H1 (cell line): ENCODE measurements around the gene PDE6D. TPM values are rescaled to one million over a fixed set of nuclear protein-coding genes. Genes with fewer than 3 reads are reported as not detected.

Experiments
- CTCF ChIA-PET: fragments of 300-600 bp; sonication (Branson Sonifier 250); formaldehyde crosslinking; loops from one replicate; lab custom pipeline; 2021; ENCODE audit not compliant: partially characterized antibody; lab: Charles Lee
- POLR2A ChIA-PET: fragments of 300-600 bp; sonication (Branson Sonifier 250); formaldehyde crosslinking; loops from one replicate; lab custom pipeline; 2021; ENCODE audit warnings: inconsistent platforms; ENCODE audit not compliant: partially characterized antibody; lab: Charles Lee
- DNase-seq, 2 experiments: peaks; one replicate each; pipeline versions ENCODE4 v3.0.0 to v3.0.0-alpha.2; 2010 to 2022; ENCODE audit warnings: low spot score in 2 of 2, low read depth in 1 of 2, mixed read lengths in 1 of 2
- FAIRE-seq: peaks from 2 replicates; lab custom pipeline; 2011; peaks lifted over from hg19 to GRCh38; lab: Jason Lieb, UNC
- H2AFZ ChIP-seq: 2 replicates; pipeline ENCODE4 v1.8.1; 2012; ENCODE audit warnings: low read length, inconsistent platforms
- H2AK5ac ChIP-seq: 2 replicates; pipeline ENCODE4 v1.6.1; 2013; ENCODE audit warnings: low read depth, low read length
- H2BK120ac ChIP-seq: replicated peaks from 2 replicates; pipeline ENCODE3; 2013; ENCODE audit warnings: low read depth, low read length, inconsistent platforms
- H2BK12ac ChIP-seq: 2 replicates; pipeline ENCODE4 v1.6.1; 2013; ENCODE audit warnings: low read depth, low read length
- H2BK15ac ChIP-seq: 2 replicates; pipeline ENCODE4 v1.6.1; 2013; ENCODE audit warnings: low read length
- H2BK20ac ChIP-seq: 2 replicates; pipeline ENCODE4 v1.6.1; 2013; ENCODE audit warnings: low read length
- H2BK5ac ChIP-seq: 2 replicates; pipeline ENCODE4 v1.6.1; 2013; ENCODE audit warnings: low read depth, low read length
- H3K14ac ChIP-seq: 2 replicates; pipeline ENCODE4 v1.6.1; 2013; ENCODE audit warnings: inconsistent platforms; ENCODE audit not compliant: insufficient read length
- H3K18ac ChIP-seq: 2 replicates; pipeline ENCODE4 v1.6.1; 2013; ENCODE audit warnings: low read length; ENCODE audit errors: extremely low read depth
- H3K23ac ChIP-seq: 2 replicates; pipeline ENCODE4 v1.6.1; 2013; ENCODE audit warnings: inconsistent platforms; ENCODE audit not compliant: insufficient read length
- H3K23me2 ChIP-seq: 2 replicates; pipeline ENCODE4 v1.6.1; 2013; ENCODE audit warnings: low read depth, low read length
- H3K27ac ChIP-seq: 2 replicates; pipeline ENCODE4 v1.6.1; 2011; ENCODE audit warnings: low read depth, low read length, inconsistent platforms
- H3K27me3 ChIP-seq, 4 experiments: replicated peaks in 1 of 4; 1 replicate in 1 of 4; 2 replicates in 3 of 4; pipeline versions ENCODE4 v1.6.1 to v1.8.1; 2011 to 2013; ENCODE audit warnings: low read length in 3 of 4, mild to moderate bottlenecking in 3 of 4, inconsistent platforms in 2 of 4, mixed read lengths in 2 of 4, moderate library complexity in 1 of 4; ENCODE audit not compliant: control insufficient read depth in 3 of 4, insufficient read depth in 3 of 4; ENCODE audit errors: extremely low read depth in 1 of 4
- H3K36me3 ChIP-seq, 4 experiments: 2 replicates each; pipeline versions ENCODE4 v1.6.1 to v1.8.1; 2011 to 2013; ENCODE audit warnings: mild to moderate bottlenecking in 4 of 4, low read length in 3 of 4, moderate library complexity in 2 of 4, control low read depth in 1 of 4, inconsistent platforms in 1 of 4; ENCODE audit not compliant: insufficient read depth in 4 of 4, control insufficient read depth in 2 of 4
- H3K4ac ChIP-seq: replicated peaks from 2 replicates; pipeline ENCODE3; 2013; ENCODE audit warnings: low read length, low read depth, mixed read lengths, inconsistent platforms; ENCODE audit not compliant: insufficient read length
- H3K4me1 ChIP-seq, 4 experiments: replicated peaks in 1 of 4; 1 replicate in 1 of 4; 2 replicates in 3 of 4; pipeline versions ENCODE4 v1.6.1 to v1.8.1; 2011 to 2013; ENCODE audit warnings: low read length in 3 of 4, inconsistent platforms in 2 of 4, mixed read lengths in 1 of 4; ENCODE audit not compliant: insufficient read depth in 4 of 4, control insufficient read depth in 3 of 4
- H3K4me2 ChIP-seq, 2 experiments: 2 replicates each; pipeline versions ENCODE4 v1.6.1 to v1.8.1; 2011 to 2013; ENCODE audit warnings: low read depth in 2 of 2, low read length in 2 of 2, control low read depth in 1 of 2, inconsistent platforms in 1 of 2, mild to moderate bottlenecking in 1 of 2; ENCODE audit not compliant: insufficient read depth in 1 of 2
- H3K4me3 ChIP-seq, 4 experiments: fragments of 200-600, 300-600 bp in 1 of 4; sonication (generic), shearing (Covaris generic), sonication (Bioruptor Twin) in 1 of 4; 2 replicates each; pipeline versions ENCODE4 v1.5.1 to v1.8.1; 2011 to 2016; ENCODE audit warnings: low read length in 4 of 4, low read depth in 3 of 4, control low read depth in 2 of 4, inconsistent platforms in 2 of 4, mild to moderate bottlenecking in 2 of 4, mixed read lengths in 1 of 4, moderate library complexity in 1 of 4; ENCODE audit not compliant: insufficient read depth in 2 of 4; ENCODE audit errors: extremely low read depth in 1 of 4
- H3K56ac ChIP-seq: replicated peaks from 2 replicates; pipeline ENCODE3; 2013; ENCODE audit warnings: low read depth, mild to moderate bottlenecking, mixed read lengths, low read length, inconsistent platforms; ENCODE audit not compliant: insufficient read length
- H3K79me1 ChIP-seq: 2 replicates; pipeline ENCODE4 v1.6.1; 2013; ENCODE audit warnings: low read depth, low read length, control low read depth
- H3K79me2 ChIP-seq, 2 experiments: 2 replicates each; pipeline versions ENCODE4 v1.6.1 to v1.8.1; 2012 to 2013; ENCODE audit warnings: low read length in 2 of 2, mild to moderate bottlenecking in 2 of 2, inconsistent platforms in 1 of 2; ENCODE audit not compliant: insufficient read depth in 2 of 2, control insufficient read depth in 1 of 2
- H3K9ac ChIP-seq, 4 experiments: replicated peaks in 1 of 4; 1 replicate in 1 of 4; 2 replicates in 3 of 4; pipeline versions ENCODE4 v1.6.1 to v1.8.1; 2011 to 2013; ENCODE audit warnings: low read depth in 3 of 4, low read length in 3 of 4, control low read depth in 2 of 4, mild to moderate bottlenecking in 2 of 4, moderate library complexity in 2 of 4, inconsistent platforms in 1 of 4; ENCODE audit errors: extremely low read depth in 1 of 4
- H3K9me3 ChIP-seq, 2 experiments: 2 replicates each; pipeline versions ENCODE4 v1.6.1 to v1.8.1; 2012 to 2013; ENCODE audit warnings: mild to moderate bottlenecking in 2 of 2, moderate library complexity in 2 of 2, control low read depth in 1 of 2, inconsistent platforms in 1 of 2, low read depth in 1 of 2, low read length in 1 of 2, mixed read lengths in 1 of 2; ENCODE audit not compliant: insufficient read depth in 2 of 2
- H4K20me1 ChIP-seq, 2 experiments: replicated peaks in 1 of 2; 2 replicates each; pipeline versions ENCODE3 to v1.8.1; 2011 to 2013; ENCODE audit warnings: inconsistent platforms in 2 of 2, low read length in 2 of 2, mild to moderate bottlenecking in 1 of 2; ENCODE audit not compliant: insufficient read depth in 2 of 2, control insufficient read depth in 1 of 2
- H4K5ac ChIP-seq: 2 replicates; pipeline ENCODE4 v1.6.1; 2013; ENCODE audit warnings: low read length, low read depth, mixed read lengths, inconsistent platforms; ENCODE audit not compliant: insufficient read length
- H4K8ac ChIP-seq: 2 replicates; pipeline ENCODE4 v1.8.0; 2013; ENCODE audit warnings: mild to moderate bottlenecking, moderate library complexity, low read length, inconsistent platforms; ENCODE audit not compliant: insufficient read depth; ENCODE audit errors: extremely low read depth
- H4K91ac ChIP-seq: replicated peaks from 2 replicates; pipeline ENCODE3; 2013; ENCODE audit warnings: low read length, mixed read lengths, inconsistent platforms; ENCODE audit not compliant: insufficient read length
- ASH2L ChIP-seq: fragments of 200-600, 300-600 bp; sonication (generic); IDR thresholded peaks from one replicate; pipeline ENCODE4 v1.7.1; 2017; ENCODE audit warnings: low read length
- BCL11A ChIP-seq, 2 experiments: IDR thresholded peaks; one replicate each; pipeline ENCODE4 v1.6.1; 2011; ENCODE audit warnings: low read depth in 2 of 2, low read length in 2 of 2, mild to moderate bottlenecking in 2 of 2
- CHD1 ChIP-seq: IDR thresholded peaks from 2 replicates; pipeline ENCODE4 v1.6.1; 2012; ENCODE audit warnings: low read depth, low read length, improper control_type of control experiment
- CREB1 ChIP-seq: IDR thresholded peaks from 2 replicates; pipeline ENCODE4 v1.6.1; 2012; ENCODE audit warnings: inconsistent platforms
- EP300 ChIP-seq, 2 experiments: IDR thresholded peaks; 1 replicate in 1 of 2; 2 replicates in 1 of 2; pipeline ENCODE4 v1.6.1; 2011 to 2012; ENCODE audit warnings: low read depth in 2 of 2, low read length in 2 of 2, mild to moderate bottlenecking in 2 of 2, borderline replicate concordance in 1 of 2, inconsistent platforms in 1 of 2, moderate library complexity in 1 of 2
- HDAC2 ChIP-seq, 2 experiments: fragments of 300-600 bp in 1 of 2; sonication (generic) in 1 of 2; IDR thresholded peaks; 2 replicates each; pipeline ENCODE4 v1.6.1; 2011 to 2012; ENCODE audit warnings: low read depth in 2 of 2, low read length in 2 of 2, mild to moderate bottlenecking in 2 of 2, moderate library complexity in 2 of 2, borderline replicate concordance in 1 of 2, inconsistent platforms in 1 of 2
- PHF8 ChIP-seq: fragments of 200-600 bp; sonication (generic); conservative IDR thresholded peaks from 2 replicates; pipeline ENCODE4 v1.7.1; 2012; ENCODE audit warnings: low read depth, mild to moderate bottlenecking, inconsistent platforms, low read length, moderate library complexity
- POLR2A ChIP-seq, 2 experiments: IDR thresholded peaks; 1 replicate in 1 of 2; 2 replicates in 1 of 2; pipeline ENCODE4 v1.6.1; 2011; ENCODE audit warnings: low read depth in 2 of 2, low read length in 2 of 2, mild to moderate bottlenecking in 2 of 2; ENCODE audit errors: control extremely low read depth in 1 of 2
- SAP30 ChIP-seq: fragments of 300-600 bp; sonication (generic); IDR thresholded peaks from 2 replicates; pipeline ENCODE4 v1.7.1; 2012; ENCODE audit warnings: low read length, moderate library complexity, mild to moderate bottlenecking, inconsistent platforms; ENCODE audit not compliant: insufficient read depth, insufficient replicate concordance
- SRF ChIP-seq: IDR thresholded peaks from 2 replicates; pipeline ENCODE4 v1.6.1; 2011; ENCODE audit warnings: mild to moderate bottlenecking, low read depth, low read length, moderate library complexity
- TAF1 ChIP-seq: IDR thresholded peaks from 2 replicates; pipeline ENCODE4 v1.6.1; 2011; ENCODE audit warnings: mild to moderate bottlenecking, low read depth, low read length
- TBP ChIP-seq: IDR thresholded peaks from 2 replicates; pipeline ENCODE4 v1.6.1; 2011; ENCODE audit warnings: low read depth, low read length, improper control_type of control experiment
- WGBS, 2 experiments: shearing (Covaris generic) in 1 of 2; methylation state at CpG; one replicate each; pipeline versions ENCODE4 v1.1.6 to v1.1.7; 2013 to 2015; ENCODE audit warnings: low lambda C conversion rate in 2 of 2, mixed read lengths in 2 of 2, inconsistent platforms in 1 of 2, low coverage in 1 of 2, missing lambda C conversion rate in 1 of 2; ENCODE audit not compliant: insufficient replicate concordance in 2 of 2, insufficient coverage in 1 of 2, insufficient read length in 1 of 2; ENCODE audit errors: extremely low coverage in 1 of 2, missing lambda C conversion rate in 1 of 2; 5-methylcytosine and 5-hydroxymethylcytosine counted together
- polyA plus RNA-seq, 7 experiments: library from polyadenylated mRNA; depleted of rRNA in 3 of 7; stranded (reverse) in 5 of 7; unstranded in 2 of 7; fragments of >200 nt in 5 of 7; fragments of 200-250 nt in 2 of 7; gene quantifications; 1 replicate in 5 of 7; 2 replicates in 1 of 7; 4 replicates in 1 of 7; pipeline versions ENCODE4 v1.2.1 to v1.2.3, GENCODE V29; 2011 to 2013; ENCODE audit warnings: missing spikeins in 2 of 7, mixed read lengths in 2 of 7
- total RNA-seq: library from RNA; stranded (reverse); fragmentation: NEBNext Ultra II Directional; extraction: Animal tissue kit (Norgen Biotek cat#: 25700); gene quantifications from 2 replicates; pipeline ENCODE4 v1.2.1, GENCODE V29; 2021

The PDE6D gene
- total and polyA plus RNA-seq, 2 of the 8 experiments (the other 6 are each of a cell fraction or from before 2014, with no cell fraction given) = 33.7 to 63.9 TPM

DNA sequence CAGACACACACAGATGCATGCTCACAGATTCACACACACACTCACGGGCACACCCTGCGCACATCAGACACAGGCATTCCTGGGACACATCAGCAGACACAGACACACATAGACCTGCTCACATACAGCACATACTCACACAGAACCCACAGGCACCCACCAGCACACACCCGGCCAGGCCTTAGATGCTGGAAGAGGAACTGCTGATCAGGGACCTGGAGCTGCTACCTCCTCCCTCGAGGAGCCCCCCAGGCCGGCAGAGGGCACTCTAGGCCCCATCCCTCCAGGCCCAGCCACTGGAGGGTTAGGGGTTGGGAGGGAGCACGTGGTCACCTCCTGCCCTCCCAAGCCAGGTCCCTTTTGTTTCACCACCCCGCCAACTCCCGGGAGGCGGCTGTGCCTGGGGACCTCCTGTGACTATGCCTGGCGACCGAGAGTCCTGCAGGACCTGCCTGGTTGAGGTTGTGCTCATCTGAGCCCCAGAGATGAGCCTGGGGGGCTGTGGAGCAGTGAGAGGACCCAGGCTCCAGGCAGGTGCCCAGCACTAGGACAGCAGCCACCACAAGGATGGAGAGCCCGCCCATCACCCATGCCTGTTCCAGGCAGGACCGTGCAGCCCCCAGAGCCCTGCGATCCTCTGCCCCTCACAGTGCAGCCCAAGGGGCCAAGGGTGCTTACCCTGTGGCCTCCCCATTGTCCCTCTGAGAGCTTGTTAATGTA lies 93.8 kb downstream of the PDE6D start:
- Histone ChIP-seq H4K5ac (peak overlapping the region; percentile 82), H3K79me2 (no peaks in the 10 kb centered on the region), H2BK5ac (peak overlapping the region; percentile 96), H2BK120ac (peak overlapping the region; percentile 55), H3K4me2 (peak overlapping the region; percentile 43 to 72), H3K4me1 (peaks cover 4 to 42% (median 21%) of the 10 kb centered on the region in 4 experiments), H3K14ac (no peak overlapping the region), H3K27ac (peak overlapping the region; percentile 46), H3K9ac (peak overlapping the region in 3 of 4 experiments; percentile 51 to 62 (median 59); a peak in 5 of 7 replicates), H3K4me3 (peak overlapping the region; percentile 16 to 54 (median 32); a peak in 7 of 8 replicates), H3K18ac (peak overlapping the region; percentile 98), H2BK15ac (peak overlapping the region; percentile 100), H4K8ac (peak overlapping the region; percentile 96), H2BK20ac (peak overlapping the region; percentile 100; the same call in 1 of the 2 replicates), H4K20me1 (no peaks in the 10 kb centered on the region), H3K9me3 (no peaks in the 10 kb centered on the region), H3K79me1 (no peaks in the 10 kb centered on the region), H4K91ac (peak overlapping the region; percentile 99), H2AK5ac (peak overlapping the region; percentile 98), H3K23ac (no peak overlapping the region), H3K36me3 (no peaks in the 10 kb centered on the region), H3K4ac (peak overlapping the region; percentile 98), H2BK12ac (peak overlapping the region; percentile 100), H2AFZ (no peak overlapping the region), H3K27me3 (no peaks in the 10 kb centered on the region), H3K23me2 (no peaks in the 10 kb centered on the region; the same call in 1 of the 2 replicates), H3K56ac (peak overlapping the region; percentile 43)
- ChIA-PET CTCF (interaction anchor here (0.6 to 31.4 kb wide), 16 partner anchors 7 to 99 kb away, joined by 3 to 555 read pairs (median 12); partner anchors contain the start of genes COPS7B and PTMA), POLR2A (interaction anchor here (0.8 to 27.8 kb wide), 17 partner anchors 10 to 115 kb away, joined by 3 to 1080 read pairs (median 3); partner anchors contain the start of genes COPS7B and PTMA)
- WGBS, 2 experiments = 33% methylated on average over 14 of the region's 14 CpGs; no CpG with 5 or more reads in 1 of the 2 experiments
- DNase-seq = peak; percentile 75 to 93
- FAIRE-seq = peak; percentile 84
- TF ChIP-seq BCL11A (IDR thresholded peaks at IDR 0.05; ENCODE audit: low read depth in 2 of 2, low read length in 2 of 2) = no peak
- TF ChIP-seq SAP30 = peak; percentile 31
- peak; percentile 64 for TF ChIP-seq TAF1
- TF ChIP-seq TBP = peak; percentile 78; the same call in 1 of the 2 replicates
- TF ChIP-seq HDAC2 (IDR thresholded peaks at IDR 0.05; ENCODE audit: borderline replicate concordance in 1 of 2, low read depth in 2 of 2, low read length in 2 of 2) = no peak
- no peak for TF ChIP-seq SRF
- TF ChIP-seq PHF8 = peak; percentile 57
- TF ChIP-seq EP300 (IDR thresholded peaks at IDR 0.05; ENCODE audit: borderline replicate concordance in 1 of 2, low read depth in 2 of 2, low read length in 2 of 2) = no peak
- no peak for TF ChIP-seq CREB1
- no peak for TF ChIP-seq CHD1
- TF ChIP-seq POLR2A (IDR thresholded peaks at IDR 0.05; ENCODE audit: control extremely low read depth in 1 of 2, low read depth in 2 of 2, low read length in 2 of 2) = peak in 1 of 2 experiments; percentile 79; a peak in 2 of 3 replicates
- peak; percentile 21 for TF ChIP-seq ASH2L
